HG03280 (cell line): ENCODE measurements around the gene PID1.

Source experiments
- ATAC-seq: cut with Tn5 transposase; IDR thresholded peaks from one replicate; pipeline ENCODE4 v1.9.1; 2021; ENCODE audit warnings: mild to moderate bottlenecking, moderate library complexity; ENCODE audit not compliant: unreplicated experiment

Gene PID1

DNA sequence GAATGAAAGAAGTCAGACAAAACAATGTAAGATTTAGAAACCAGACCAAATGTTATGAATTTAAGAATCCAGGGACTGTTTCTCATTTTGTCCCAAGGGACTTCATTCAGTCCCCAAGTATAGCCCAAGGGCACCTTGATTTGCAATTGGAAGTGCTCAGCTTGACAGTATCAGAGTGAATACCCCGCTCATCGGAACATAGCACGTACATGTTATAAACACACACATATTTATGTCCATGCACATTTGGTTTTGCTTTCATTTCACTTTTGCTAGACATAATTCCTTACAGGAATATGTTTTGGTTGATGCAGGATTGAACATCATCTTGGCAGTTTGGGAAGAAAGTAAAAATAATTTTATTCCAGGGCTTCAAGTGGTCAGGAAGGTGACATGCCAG lies 100.2 kb downstream of the PID1 start:
- ATAC-seq, result no peak

DNA sequence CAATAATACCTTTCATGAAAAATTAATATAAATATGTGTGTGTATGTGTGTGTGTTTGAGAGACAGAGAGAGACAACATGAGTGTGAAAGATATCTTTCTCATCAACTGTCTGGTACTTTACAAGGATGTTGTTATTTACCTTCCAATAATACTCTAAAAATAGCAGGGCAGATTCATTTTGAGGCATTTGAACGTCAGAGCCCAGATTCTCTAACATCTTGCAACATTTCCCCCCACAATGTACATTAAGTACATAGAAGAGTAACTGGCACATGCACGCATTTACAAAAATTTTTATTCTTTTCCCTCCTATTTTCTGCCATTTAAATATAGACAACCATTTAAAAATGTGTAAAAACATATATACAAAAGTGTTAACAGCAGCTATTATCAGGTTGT lies 100.9 kb downstream of the PID1 start:
- ATAC-seq, result no peak

DNA sequence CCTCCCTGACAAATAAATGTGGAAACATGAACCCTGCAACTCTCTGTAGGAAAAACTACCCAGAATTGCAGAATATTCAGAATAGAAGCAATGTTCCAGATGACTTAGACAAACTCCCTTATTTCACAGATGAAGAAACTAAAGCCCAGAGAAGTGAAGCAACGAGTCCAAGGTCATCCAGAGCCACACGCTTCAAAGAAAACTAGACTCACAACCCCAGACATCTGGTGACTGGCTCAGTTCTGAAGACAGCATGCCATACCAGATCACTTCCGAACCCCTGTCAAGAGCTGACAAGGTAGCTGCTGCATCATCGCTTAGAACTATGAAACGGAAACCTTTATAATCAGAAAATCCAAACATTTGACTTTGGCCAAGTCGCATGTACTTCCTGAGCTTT lies 101.3 kb downstream of the PID1 start:
- ATAC-seq, result no peak

DNA sequence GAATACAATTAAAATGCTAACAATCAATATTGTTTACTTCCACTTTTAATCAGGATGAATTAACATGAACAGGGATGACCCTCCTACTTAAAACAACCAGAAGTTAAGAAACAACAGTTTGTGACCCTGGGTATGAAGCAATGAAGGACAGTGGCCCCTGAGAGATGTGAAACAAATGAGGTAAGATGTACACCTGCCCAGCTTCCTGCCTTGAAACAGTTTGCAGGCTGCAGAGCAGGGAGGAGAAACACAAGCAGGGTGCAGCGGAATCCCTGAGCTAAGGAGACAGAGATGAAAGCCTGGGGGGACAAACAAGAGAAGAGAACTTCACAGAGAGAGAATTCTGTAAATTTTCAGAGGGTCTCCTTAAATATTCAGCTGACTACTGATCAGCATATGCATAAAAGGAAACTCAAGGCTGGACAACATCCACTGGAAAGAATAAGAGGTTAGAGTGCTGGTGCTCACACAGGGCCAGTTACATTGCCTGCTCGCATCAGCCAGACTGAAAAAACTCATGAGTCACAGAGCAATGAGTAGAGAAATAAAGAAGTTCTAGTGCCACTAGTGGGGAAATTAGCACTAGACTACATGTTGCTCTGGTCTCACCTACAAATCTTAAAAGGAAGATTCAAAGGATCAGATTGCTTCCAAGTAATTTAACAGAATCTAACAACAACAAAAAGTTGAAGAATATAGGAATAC lies 106.4 kb downstream of the PID1 start:
- no peak for ATAC-seq

- ATAC-seq, result no peak
Observed at GRCh38 chr2:229163893-229164292, 107.2 kb downstream of the PID1 start.

GRCh38 chr2:229162015-229162414 lies 109.1 kb downstream of the PID1 start:
- no peak for ATAC-seq

- ATAC-seq, result no peak
Observed at GRCh38 chr2:229160984-229161383, 110.1 kb downstream of the PID1 start.

- ATAC-seq, result no peak
Observed at GRCh38 chr2:229160180-229160579, 110.9 kb downstream of the PID1 start.

GRCh38 chr2:229159405-229159804 lies 111.7 kb downstream of the PID1 start:
- no peak for ATAC-seq

DNA sequence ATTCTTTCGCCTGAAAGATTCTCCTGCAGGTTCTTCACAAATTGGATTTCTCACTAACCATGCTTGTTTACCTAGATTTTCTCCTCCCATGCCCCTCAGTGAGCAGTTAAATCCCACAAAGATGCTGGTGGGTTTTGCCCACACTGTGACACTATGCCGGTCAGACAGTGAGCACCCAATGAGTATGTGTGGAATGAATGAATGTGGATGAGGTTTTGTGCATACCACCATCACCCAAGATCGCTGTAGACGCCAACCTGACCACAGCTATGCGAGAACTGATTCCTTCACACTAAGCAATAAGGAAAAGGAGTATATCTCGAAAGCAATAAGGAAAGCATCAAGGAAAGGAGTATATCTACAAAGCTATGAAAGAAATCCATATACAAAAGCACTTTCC lies 116.7 kb downstream of the PID1 start:
- ATAC-seq, result no peak

- no peak for ATAC-seq
Observed at GRCh38 chr2:229153951-229154350, 117.1 kb downstream of the PID1 start.

DNA sequence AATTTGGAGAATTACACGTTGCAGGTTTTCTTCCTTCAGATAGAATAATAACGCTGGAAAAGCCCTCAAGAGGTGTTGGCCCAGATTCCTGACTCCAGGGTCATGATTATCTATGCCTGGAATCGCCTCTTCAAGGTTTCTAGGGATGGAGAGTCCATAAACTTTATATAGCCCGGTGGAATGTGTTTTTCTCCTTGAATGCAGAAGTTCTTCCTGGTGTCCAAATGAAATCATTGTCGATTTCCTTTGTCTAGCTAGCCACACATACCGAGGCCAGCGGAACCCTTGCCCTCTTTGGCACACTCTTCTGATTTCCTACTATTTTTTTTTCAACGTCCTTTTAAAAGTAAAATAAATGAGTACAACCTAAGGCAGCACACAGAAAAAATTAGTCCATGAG lies 117.8 kb downstream of the PID1 start:
- no peak for ATAC-seq

GRCh38 chr2:229152674-229153073 lies 118.4 kb downstream of the PID1 start:
- ATAC-seq, result no peak

DNA sequence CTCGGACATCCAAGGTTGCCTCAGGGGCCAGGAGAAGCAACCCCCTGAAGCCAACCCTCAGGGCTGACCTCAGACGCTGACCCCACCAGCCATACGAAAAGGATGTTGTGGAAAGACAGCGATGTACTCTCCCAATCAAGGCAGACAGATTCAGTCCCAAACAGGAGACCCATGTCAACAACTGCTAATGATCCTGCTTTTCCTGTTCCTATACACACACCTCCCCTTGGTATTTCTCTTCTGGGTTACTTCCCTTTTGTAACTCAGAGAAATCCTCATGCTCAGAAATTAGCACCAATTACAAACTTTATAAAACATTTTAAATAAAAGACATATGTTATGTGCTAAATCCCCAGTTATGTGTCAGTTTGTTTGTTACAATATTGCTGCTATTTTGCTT lies 120.8 kb downstream of the PID1 start:
- no peak for ATAC-seq

DNA sequence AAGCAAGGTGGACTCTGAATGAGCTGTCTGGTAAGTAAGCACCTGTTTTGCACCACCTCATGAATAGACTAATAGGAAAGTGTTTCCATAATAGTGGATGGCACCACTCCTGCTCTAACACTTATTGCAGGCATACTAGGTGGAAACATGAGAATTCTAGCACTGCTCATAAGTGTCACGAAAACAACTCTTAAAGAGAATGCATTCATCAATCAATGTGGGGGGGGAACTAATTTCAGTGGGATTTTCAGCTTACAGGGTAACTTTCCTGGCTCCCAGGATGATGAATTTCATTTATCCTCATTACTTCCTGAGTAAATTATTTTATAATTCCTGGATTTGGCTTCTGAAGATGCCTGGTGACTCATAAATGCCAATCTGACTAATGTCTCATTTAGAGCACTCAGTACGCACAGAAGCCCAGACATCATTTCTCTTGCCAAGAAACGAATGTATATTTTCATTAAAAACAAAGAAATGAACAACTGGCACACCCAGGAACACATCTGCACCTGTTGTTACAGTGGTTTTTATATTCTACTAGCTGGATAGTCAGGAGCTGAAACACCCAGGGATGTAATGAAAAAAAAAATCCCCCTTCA lies 129.6 kb downstream of the PID1 start:
- ATAC-seq, result no peak

GRCh38 chr2:229137639-229138038 lies 133.4 kb downstream of the PID1 start:
- ATAC-seq, result no peak

GRCh38 chr2:229137066-229137465 lies 134.0 kb downstream of the PID1 start:
- no peak for ATAC-seq

GRCh38 chr2:229133155-229133772 lies 137.8 kb downstream of the PID1 start:
- no peak for ATAC-seq

- no peak for ATAC-seq
Observed at GRCh38 chr2:229132236-229132635, 138.9 kb downstream of the PID1 start.

- ATAC-seq, result no peak
Observed at GRCh38 chr2:229130522-229130921, 140.6 kb downstream of the PID1 start.

DNA sequence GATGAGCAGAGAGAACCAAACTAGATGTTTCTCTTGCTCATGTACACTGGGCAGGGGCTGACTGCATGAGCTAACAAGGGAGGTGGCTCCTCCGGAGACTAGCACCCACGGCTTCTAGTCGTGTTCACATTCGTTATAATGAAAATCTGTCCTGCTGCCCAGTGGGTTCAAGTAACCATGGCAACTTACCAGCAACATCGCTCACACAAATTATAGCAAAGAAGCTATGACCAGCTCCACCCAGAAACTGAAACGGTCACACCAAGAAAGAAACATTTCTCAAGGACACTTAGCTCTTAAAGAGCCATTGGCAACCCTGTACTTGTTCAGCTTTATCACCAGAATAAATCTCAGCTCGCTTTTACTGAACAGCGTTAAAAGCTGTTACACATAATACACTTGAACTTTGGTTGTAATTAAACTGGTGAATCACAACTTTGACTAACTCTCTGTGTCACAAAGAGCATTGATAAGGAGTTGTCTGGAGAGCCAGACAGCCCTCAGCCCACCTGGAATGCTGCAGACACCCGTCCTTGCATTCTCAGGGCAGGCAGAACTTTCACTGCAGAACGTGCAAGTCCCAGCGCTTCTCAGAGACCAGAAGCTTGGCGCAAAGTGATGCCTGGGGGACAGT lies 141.2 kb downstream of the PID1 start:
- no peak for ATAC-seq

DNA sequence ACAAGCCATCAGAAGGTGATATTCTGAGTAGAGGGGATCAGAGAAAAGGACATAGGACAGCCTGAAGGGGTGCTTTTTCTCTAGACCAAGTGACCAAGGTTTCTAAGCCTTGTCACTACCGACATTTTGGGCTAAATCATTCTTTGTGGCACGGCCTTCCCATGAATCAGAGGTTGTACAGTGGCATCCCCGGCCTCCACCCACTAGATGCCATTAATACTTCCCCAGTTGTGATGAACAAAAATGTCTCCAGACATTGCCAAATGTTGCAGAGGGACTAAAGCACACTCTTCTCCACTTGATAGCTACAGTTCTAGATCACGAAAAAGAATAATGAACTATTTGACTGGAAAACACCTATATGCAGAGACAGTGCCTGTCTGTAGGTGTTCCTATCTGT lies 143.6 kb downstream of the PID1 start:
- no peak for ATAC-seq
